CD8-positive, alpha-beta memory T cell (primary cell): ENCODE data around the gene GRIFIN. TPM values are rescaled to one million over a fixed set of nuclear protein-coding genes. Genes with fewer than 3 reads are reported as not detected.

Experiments
- CTCF ChIA-PET: fragments of 350-600 bp; sonication (Branson Sonifier 250); formaldehyde crosslinking; loops from one replicate; lab custom pipeline; 2021; ENCODE audit warnings: antibody characterized with exemption; lab: Charles Lee
- POLR2A ChIA-PET: fragments of 350-600 bp; sonication (Branson Sonifier 250); formaldehyde crosslinking; loops from one replicate; lab custom pipeline; 2021; ENCODE audit warnings: antibody characterized with exemption; lab: Charles Lee
- DNase-seq, 5 donors: peaks; one replicate each; pipeline versions ENCODE4 v3.0.0 to v3.0.0-alpha.2; 2020 to 2022; ENCODE audit warnings: mixed read lengths in 1 of 5
- H3K27ac ChIP-seq: one replicate; pipeline ENCODE4 v1.7.0; 2013; ENCODE audit warnings: low read depth, mild to moderate bottlenecking, low read length, moderate library complexity
- H3K27me3 ChIP-seq: 2 replicates; pipeline ENCODE4 v1.7.0; 2013; ENCODE audit warnings: low read length, mild to moderate bottlenecking; ENCODE audit not compliant: insufficient read depth, poor library complexity, severe bottlenecking
- H3K36me3 ChIP-seq: 2 replicates; pipeline ENCODE4 v1.7.0; 2013; ENCODE audit warnings: mild to moderate bottlenecking, low read length, moderate library complexity; ENCODE audit not compliant: insufficient read depth
- H3K4me1 ChIP-seq: 2 replicates; pipeline ENCODE4 v1.7.0; 2013; ENCODE audit warnings: mild to moderate bottlenecking, low read length, moderate library complexity; ENCODE audit not compliant: insufficient read depth
- H3K4me3 ChIP-seq: 2 replicates; pipeline ENCODE4 v1.7.0; 2013; ENCODE audit warnings: mild to moderate bottlenecking, low read length
- H3K9me3 ChIP-seq: 2 replicates; pipeline ENCODE4 v1.7.0; 2013; ENCODE audit warnings: mild to moderate bottlenecking, low read length
- H3K27ac Mint-ChIP-seq, 8 donors: one replicate each; pipeline ENCODE4 v1.8.0; 2020 to 2021; ENCODE audit warnings: mixed read lengths in 8 of 8, mild to moderate bottlenecking in 6 of 8, inconsistent platforms in 3 of 8, moderate library complexity in 3 of 8
- H3K27me3 Mint-ChIP-seq, 2 donors: one replicate each; pipeline ENCODE4 v1.8.0; 2020 to 2021; ENCODE audit warnings: mixed read lengths in 2 of 2, mild to moderate bottlenecking in 1 of 2, moderate library complexity in 1 of 2
- H3K36me3 Mint-ChIP-seq, 3 donors: one replicate each; pipeline ENCODE4 v1.8.0; 2020 to 2021; ENCODE audit warnings: mixed read lengths in 3 of 3, inconsistent platforms in 1 of 3, mild to moderate bottlenecking in 1 of 3
- H3K4me1 Mint-ChIP-seq, 3 donors: one replicate each; pipeline ENCODE4 v1.8.0; 2020 to 2021; ENCODE audit warnings: mixed read lengths in 3 of 3, inconsistent platforms in 1 of 3, mild to moderate bottlenecking in 1 of 3
- H3K4me3 Mint-ChIP-seq, 7 donors: one replicate each; pipeline ENCODE4 v1.8.0; 2020 to 2021; ENCODE audit warnings: mixed read lengths in 7 of 7, mild to moderate bottlenecking in 6 of 7, moderate library complexity in 4 of 7, inconsistent platforms in 2 of 7
- H3K9me3 Mint-ChIP-seq, 5 donors: one replicate each; pipeline ENCODE4 v1.8.0; 2020 to 2022; ENCODE audit warnings: mixed read lengths in 5 of 5, mild to moderate bottlenecking in 3 of 5, moderate library complexity in 2 of 5, inconsistent platforms in 1 of 5
- polyA plus RNA-seq: library from polyadenylated mRNA; unstranded; fragments of 300-500 nt; fragmentation: Illumina TruSeq; gene quantifications from one replicate; pipeline ENCODE4 v1.2.3, GENCODE V29; 2021
- total RNA-seq, 2 experiments: library from RNA; stranded (reverse); gene quantifications; one replicate each; pipeline ENCODE4 v1.2.3, GENCODE V29; 2021

Gene GRIFIN
- total and polyA plus RNA-seq, 3 experiments from 2014 or later, result not detected

DNA sequence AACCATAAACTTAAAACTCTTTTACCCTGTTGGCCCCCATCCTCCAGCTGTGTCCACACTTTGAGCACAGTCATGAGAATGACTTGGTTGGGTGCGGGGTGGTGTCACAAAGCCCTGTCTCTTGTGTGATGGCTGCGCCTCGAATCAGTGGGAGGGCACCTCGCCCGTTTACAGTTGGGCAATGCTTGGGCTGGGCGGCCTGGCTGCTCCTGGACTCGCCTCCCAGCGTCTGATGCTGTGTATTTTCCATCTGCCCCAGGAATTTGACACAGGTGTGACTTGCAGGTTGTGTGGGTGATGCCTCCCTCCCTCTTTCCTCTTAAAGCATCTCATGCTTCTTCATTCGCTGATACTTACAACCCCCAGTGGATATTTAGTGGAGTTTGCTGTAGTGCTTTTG lies 39.1 kb downstream of the GRIFIN start:
- H3K4me1 Mint-ChIP-seq, result peaks cover 14 to 36% (median 28%) of the 10 kb centered on the region in 3 donors
- H3K27me3 Mint-ChIP-seq, result no peaks in the 10 kb centered on the region
- no peaks in the 10 kb centered on the region for H3K27me3 ChIP-seq
- H3K4me3 Mint-ChIP-seq, result no peak overlapping the region
- peaks cover 3 to 73% (median 11%) of the 10 kb centered on the region in 3 donors for H3K36me3 Mint-ChIP-seq
- H3K9me3 ChIP-seq, result no peaks in the 10 kb centered on the region
- no peak overlapping the region for H3K27ac ChIP-seq
- no peaks in the 10 kb centered on the region for H3K4me1 ChIP-seq
- ChIA-PET POLR2A (no interaction called here), CTCF (no interaction called here)
- no peak for DNase-seq
- H3K4me3 ChIP-seq, result no peak overlapping the region
- peaks cover 15% of the 10 kb centered on the region for H3K36me3 ChIP-seq
- H3K9me3 Mint-ChIP-seq, result no peaks in the 10 kb centered on the region
- peak overlapping the region in 2 of 8 donors; percentile 47 to 51 for H3K27ac Mint-ChIP-seq

DNA sequence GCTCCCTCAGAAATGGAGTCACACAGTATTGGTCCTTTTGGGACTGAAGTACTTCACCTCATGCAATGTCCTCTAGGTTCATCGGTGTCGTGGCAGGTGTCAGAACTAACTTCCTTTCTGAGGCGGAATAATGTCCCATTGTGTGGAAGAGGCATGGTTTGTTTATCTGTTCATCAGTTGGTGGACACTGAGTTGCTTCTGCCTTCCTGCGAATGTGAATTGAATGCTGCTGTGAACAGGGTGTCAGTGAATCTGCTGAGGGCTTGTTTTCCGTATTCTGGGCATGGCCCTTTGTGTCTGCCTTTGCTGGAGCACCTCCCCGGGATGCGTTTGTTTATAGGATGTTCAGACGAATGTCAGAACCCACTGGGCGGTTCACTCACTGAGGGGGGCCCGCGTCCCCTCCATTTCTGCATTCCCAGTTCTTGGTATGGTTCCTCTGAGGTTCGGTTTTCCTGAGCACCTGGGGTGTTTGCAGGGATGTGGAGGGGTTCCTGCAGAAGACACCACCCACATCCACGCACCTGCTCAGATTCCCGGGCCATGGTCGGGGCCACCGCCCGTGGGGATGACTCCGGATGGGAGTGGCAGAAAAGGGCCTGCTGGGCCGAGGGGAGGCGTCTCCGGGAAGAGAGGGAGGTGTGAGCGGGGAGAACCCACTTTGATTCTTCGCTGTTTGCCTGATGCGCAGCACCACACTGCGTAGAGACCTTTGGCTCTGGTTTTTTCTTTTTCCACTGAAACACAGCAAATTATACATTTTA lies 39.7 kb downstream of the GRIFIN start:
- no peaks in the 10 kb centered on the region for H3K27me3 ChIP-seq
- H3K27ac Mint-ChIP-seq, result peak overlapping the region in 2 of 8 donors; percentile 34 to 40
- ChIA-PET POLR2A (no interaction called here), CTCF (interaction anchor here (0.7 to 1.1 kb wide), 3 partner anchors 16 to 81 kb away, joined by 3 to 4 read pairs (median 3); partner anchors contain the start of gene EIF3B)
- no peaks in the 10 kb centered on the region for H3K27me3 Mint-ChIP-seq
- H3K36me3 Mint-ChIP-seq, result peaks cover 8 to 73% (median 13%) of the 10 kb centered on the region in 3 donors
- H3K4me3 ChIP-seq, result no peak overlapping the region
- H3K9me3 Mint-ChIP-seq, result no peaks in the 10 kb centered on the region
- H3K4me1 Mint-ChIP-seq, result peaks cover 12 to 37% (median 27%) of the 10 kb centered on the region in 3 donors
- H3K36me3 ChIP-seq, result peaks cover 15% of the 10 kb centered on the region
- no peaks in the 10 kb centered on the region for H3K9me3 ChIP-seq
- no peak overlapping the region for H3K4me3 Mint-ChIP-seq
- no peaks in the 10 kb centered on the region for H3K4me1 ChIP-seq
- no peak overlapping the region for H3K27ac ChIP-seq
- no peak for DNase-seq

DNA sequence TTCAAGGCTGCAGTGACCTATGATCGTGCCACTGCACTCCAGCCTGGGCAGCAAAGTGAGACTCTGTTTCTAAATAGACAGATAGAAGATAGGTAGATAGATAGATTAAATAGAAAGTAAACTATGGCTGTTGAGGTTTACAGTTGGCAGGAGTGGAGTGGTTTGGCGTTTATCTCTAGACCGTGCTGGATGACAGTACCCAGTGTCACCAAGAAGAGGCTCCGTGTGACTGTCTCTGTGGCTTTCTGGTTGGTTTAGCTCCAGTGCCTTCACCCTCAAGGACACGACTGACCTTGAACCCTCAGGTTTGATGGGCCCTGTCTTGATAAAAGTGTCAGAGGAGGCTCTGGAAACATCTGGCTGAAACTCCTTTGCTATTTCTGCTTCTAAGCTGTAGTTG lies 41.1 kb downstream of the GRIFIN start:
- Histone ChIP-seq H3K4me3 (no peak overlapping the region), H3K4me1 (no peaks in the 10 kb centered on the region), H3K27ac (no peak overlapping the region), H3K36me3 (peaks cover 15% of the 10 kb centered on the region), H3K27me3 (no peaks in the 10 kb centered on the region), H3K9me3 (no peaks in the 10 kb centered on the region)
- peaks cover 11 to 72% (median 17%) of the 10 kb centered on the region in 3 donors for H3K36me3 Mint-ChIP-seq
- POLR2A ChIA-PET, result no interaction called here
- H3K27me3 Mint-ChIP-seq, result no peaks in the 10 kb centered on the region
- H3K9me3 Mint-ChIP-seq, result peaks cover 0 to 4% (median 0%) of the 10 kb centered on the region in 5 donors
- H3K27ac Mint-ChIP-seq, result no peak overlapping the region
- H3K4me3 Mint-ChIP-seq, result no peak overlapping the region
- CTCF ChIA-PET, result interaction anchor here (0.6 to 1.4 kb wide), 5 partner anchors 17 to 87 kb away, joined by 3 to 4 read pairs (median 3); no protein-coding TSS in a partner anchor
- no peak for DNase-seq
- H3K4me1 Mint-ChIP-seq, result peaks cover 13 to 34% (median 28%) of the 10 kb centered on the region in 3 donors

DNA sequence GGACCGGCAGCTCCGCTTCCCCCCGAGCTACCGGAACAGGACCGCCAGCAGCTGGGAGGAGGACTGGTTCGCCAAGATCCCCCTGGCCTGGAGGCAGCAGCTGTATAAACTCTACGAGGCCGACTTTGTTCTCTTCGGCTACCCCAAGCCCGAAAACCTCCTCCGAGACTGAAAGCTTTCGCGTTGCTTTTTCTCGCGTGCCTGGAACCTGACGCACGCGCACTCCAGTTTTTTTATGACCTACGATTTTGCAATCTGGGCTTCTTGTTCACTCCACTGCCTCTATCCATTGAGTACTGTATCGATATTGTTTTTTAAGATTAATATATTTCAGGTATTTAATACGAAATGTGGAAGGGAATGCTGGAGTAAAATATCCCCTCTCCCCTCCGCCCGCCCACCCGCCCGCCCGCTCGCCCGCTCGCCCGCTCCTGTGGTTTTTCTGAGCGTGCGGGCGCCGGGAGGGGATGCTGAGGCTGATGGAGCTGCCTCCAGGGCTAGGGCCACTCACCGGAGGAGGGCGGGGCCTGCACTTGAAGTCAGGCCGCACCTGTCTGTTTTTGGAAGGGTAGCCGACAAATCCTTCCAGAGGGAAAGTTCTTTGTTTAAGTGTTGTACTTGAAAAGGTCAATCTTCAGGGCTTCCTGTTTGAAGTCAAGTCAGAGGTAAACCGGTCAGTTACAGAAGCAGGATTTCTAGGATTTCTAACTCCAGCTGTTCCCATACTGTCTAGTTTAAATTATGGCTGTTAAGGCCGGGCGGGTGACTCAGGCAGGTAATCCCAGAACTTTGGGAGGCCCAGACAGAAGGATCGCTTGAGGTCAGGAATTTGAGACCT lies 42.3 kb downstream of the GRIFIN start:
- Histone ChIP-seq H3K9me3 (no peaks in the 10 kb centered on the region), H3K4me1 (no peaks in the 10 kb centered on the region), H3K36me3 (peaks cover 15% of the 10 kb centered on the region), H3K4me3 (no peak overlapping the region), H3K27ac (no peak overlapping the region), H3K27me3 (no peaks in the 10 kb centered on the region)
- peaks cover 0 to 4% (median 0%) of the 10 kb centered on the region in 5 donors for H3K9me3 Mint-ChIP-seq
- ChIA-PET POLR2A (no interaction called here), CTCF (interaction anchor here (1.7 kb wide), 1 partner anchor 18 kb away, joined by 4 read pairs; no protein-coding TSS in a partner anchor)
- H3K4me3 Mint-ChIP-seq, result no peak overlapping the region
- peak overlapping the region in 1 of 8 donors; percentile 46 for H3K27ac Mint-ChIP-seq
- DNase-seq, result no peak
- H3K27me3 Mint-ChIP-seq, result no peaks in the 10 kb centered on the region
- H3K36me3 Mint-ChIP-seq, result peaks cover 9 to 66% (median 14%) of the 10 kb centered on the region in 3 donors
- peaks cover 21 to 41% (median 32%) of the 10 kb centered on the region in 3 donors for H3K4me1 Mint-ChIP-seq

DNA sequence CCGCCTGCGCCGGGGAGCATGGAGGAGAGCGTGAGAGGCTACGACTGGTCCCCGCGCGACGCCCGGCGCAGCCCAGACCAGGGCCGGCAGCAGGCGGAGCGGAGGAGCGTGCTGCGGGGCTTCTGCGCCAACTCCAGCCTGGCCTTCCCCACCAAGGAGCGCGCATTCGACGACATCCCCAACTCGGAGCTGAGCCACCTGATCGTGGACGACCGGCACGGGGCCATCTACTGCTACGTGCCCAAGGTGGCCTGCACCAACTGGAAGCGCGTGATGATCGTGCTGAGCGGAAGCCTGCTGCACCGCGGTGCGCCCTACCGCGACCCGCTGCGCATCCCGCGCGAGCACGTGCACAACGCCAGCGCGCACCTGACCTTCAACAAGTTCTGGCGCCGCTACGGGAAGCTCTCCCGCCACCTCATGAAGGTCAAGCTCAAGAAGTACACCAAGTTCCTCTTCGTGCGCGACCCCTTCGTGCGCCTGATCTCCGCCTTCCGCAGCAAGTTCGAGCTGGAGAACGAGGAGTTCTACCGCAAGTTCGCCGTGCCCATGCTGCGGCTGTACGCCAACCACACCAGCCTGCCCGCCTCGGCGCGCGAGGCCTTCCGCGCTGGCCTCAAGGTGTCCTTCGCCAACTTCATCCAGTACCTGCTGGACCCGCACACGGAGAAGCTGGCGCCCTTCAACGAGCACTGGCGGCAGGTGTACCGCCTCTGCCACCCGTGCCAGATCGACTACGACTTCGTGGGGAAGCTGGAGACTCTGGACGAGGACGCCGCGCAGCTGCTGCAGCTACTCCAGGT lies 43.1 kb downstream of the GRIFIN start:
- H3K4me1 ChIP-seq, result no peaks in the 10 kb centered on the region
- POLR2A ChIA-PET, result no interaction called here
- no peaks in the 10 kb centered on the region for H3K9me3 ChIP-seq
- no peak overlapping the region for H3K4me3 ChIP-seq
- Mint-ChIP-seq H3K4me1 (peaks cover 21 to 47% (median 34%) of the 10 kb centered on the region in 3 donors), H3K27ac (no peak overlapping the region), H3K9me3 (peaks cover 0 to 4% (median 0%) of the 10 kb centered on the region in 5 donors), H3K36me3 (peaks cover 9 to 58% (median 13%) of the 10 kb centered on the region in 3 donors), H3K27me3 (no peaks in the 10 kb centered on the region), H3K4me3 (peak overlapping the region in 1 of 7 donors; percentile 44)
- no peak for DNase-seq
- H3K27ac ChIP-seq, result no peak overlapping the region
- no peaks in the 10 kb centered on the region for H3K27me3 ChIP-seq
- peaks cover 15% of the 10 kb centered on the region for H3K36me3 ChIP-seq
- CTCF ChIA-PET, result interaction anchor here (1.7 to 4.3 kb wide), 2 partner anchors 16 to 18 kb away, joined by 4 to 14 read pairs; no protein-coding TSS in a partner anchor

DNA sequence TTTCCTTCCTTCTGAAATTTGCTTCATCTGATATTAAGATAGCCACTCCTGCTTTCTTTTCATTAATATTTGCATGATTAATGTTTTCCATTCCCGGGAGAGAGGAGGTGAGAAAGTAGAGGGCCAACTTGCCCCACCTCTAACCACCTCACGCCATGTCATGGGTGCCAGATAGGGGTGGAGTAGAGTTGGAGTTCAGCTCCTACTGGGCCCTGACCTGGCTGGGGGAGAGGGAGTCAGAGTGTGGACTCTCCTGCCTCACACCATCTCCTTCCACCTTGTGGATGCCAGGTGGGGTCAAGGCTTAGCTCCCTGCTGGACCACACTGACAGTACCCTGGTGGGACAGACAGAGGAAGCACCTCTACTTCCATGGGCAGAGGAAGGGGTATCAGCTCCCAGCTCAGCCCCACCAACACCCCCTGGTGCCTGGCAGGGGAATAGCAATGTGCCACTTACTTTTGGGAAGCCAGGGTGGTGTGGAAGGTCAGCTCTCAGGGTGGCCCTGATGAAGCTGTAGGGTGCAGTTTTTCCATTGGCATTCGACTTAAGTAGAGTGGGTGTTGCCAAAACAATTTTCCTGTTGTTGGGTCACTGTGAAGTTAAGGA lies 44.8 kb downstream of the GRIFIN start:
- Histone ChIP-seq H3K4me1 (no peaks in the 10 kb centered on the region), H3K36me3 (peaks cover 5% of the 10 kb centered on the region), H3K4me3 (no peak overlapping the region), H3K9me3 (no peaks in the 10 kb centered on the region), H3K27me3 (no peaks in the 10 kb centered on the region), H3K27ac (no peak overlapping the region)
- peaks cover 9 to 46% (median 10%) of the 10 kb centered on the region in 3 donors for H3K36me3 Mint-ChIP-seq
- H3K4me1 Mint-ChIP-seq, result peaks cover 26 to 46% (median 39%) of the 10 kb centered on the region in 3 donors
- H3K4me3 Mint-ChIP-seq, result no peak overlapping the region
- peak overlapping the region in 6 of 8 donors; percentile 0 to 67 (median 36) for H3K27ac Mint-ChIP-seq
- no peaks in the 10 kb centered on the region for H3K27me3 Mint-ChIP-seq
- POLR2A ChIA-PET, result interaction anchor here (0.5 to 1.8 kb wide), 2 partner anchors 26 to 46 kb away, joined by 3 to 6 read pairs; no protein-coding TSS in a partner anchor
- peak in 4 of 5 donors; percentile 37 to 68 (median 42) for DNase-seq
- peaks cover 0 to 4% (median 0%) of the 10 kb centered on the region in 5 donors for H3K9me3 Mint-ChIP-seq
- CTCF ChIA-PET, result interaction anchor here (0.6 to 4.3 kb wide), 15 partner anchors 10 to 852 kb away, joined by 3 to 14 read pairs (median 4); no protein-coding TSS in a partner anchor

DNA sequence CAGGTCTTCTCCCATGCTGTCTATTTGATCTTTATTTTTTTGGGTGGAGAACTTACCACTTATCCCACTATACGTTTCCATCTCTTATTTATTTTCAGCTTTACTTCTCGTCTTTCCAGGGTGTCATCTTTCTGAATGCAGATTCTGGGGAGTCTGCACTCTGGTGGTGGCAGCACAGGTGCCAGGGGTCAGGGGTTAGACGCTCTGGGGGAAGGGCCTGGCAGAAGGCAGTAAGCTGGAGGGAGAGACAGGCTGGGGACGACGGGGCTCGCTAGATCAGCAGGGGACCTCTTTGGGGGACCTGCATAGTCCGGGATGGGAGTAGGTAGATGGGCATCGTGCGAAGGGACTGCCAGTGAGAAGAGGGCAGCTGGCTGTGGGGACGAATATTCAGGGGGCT lies 50.4 kb downstream of the GRIFIN start:
- CTCF ChIA-PET, result interaction anchor here (1.0 to 1.3 kb wide), 2 partner anchors 25 to 284 kb away, joined by 4 to 5 read pairs; no protein-coding TSS in a partner anchor
- Mint-ChIP-seq H3K27ac (peak overlapping the region in 2 of 8 donors; percentile 32 to 68), H3K9me3 (no peaks in the 10 kb centered on the region), H3K4me1 (peaks cover 30 to 54% (median 42%) of the 10 kb centered on the region in 3 donors), H3K36me3 (peaks cover 0 to 24% (median 0%) of the 10 kb centered on the region in 3 donors), H3K4me3 (peak overlapping the region in 1 of 7 donors; percentile 33), H3K27me3 (no peaks in the 10 kb centered on the region)
- Histone ChIP-seq H3K36me3 (no peaks in the 10 kb centered on the region), H3K27ac (no peak overlapping the region), H3K27me3 (no peaks in the 10 kb centered on the region), H3K9me3 (no peaks in the 10 kb centered on the region), H3K4me3 (no peak overlapping the region), H3K4me1 (no peaks in the 10 kb centered on the region)
- DNase-seq, result no peak
- POLR2A ChIA-PET, result no interaction called here
